ENCODE results near the gene B3GNT5. TPM values are rescaled to one million over a fixed set of nuclear protein-coding genes. Genes with fewer than 3 reads are reported as not detected.

B3GNT5 gene
- total RNA-seq, 2 donors from 2014 or later = 5.4 to 5.6 TPM

DNA sequence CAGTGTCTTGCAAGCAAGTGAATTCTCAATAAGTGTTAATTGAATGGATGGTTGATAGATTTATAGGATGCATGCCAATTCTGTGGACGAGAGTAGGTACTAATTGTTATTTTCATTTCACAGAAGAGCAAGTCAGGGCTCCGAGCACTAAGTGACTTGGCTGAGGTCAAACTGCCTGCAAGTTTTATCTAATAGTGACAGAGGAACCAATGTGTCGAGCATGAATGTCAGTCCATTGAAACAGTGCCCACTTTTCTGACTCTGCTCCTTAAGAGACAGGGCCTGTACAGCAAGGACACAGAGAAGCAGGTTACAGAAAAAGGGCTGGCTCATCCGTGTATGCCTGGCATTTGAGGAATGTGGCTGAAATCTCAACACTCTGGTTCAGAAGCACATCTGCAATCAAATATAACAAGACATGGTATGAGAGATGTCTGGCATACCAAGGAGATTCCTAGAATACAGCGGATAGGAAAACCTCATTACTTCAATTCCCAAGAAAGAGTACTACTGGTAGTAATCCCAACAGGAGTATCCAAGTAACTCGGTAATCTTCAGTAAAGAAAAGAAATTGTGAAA, 6.0 kb upstream of the B3GNT5 start:
- H3K27me3 ChIP-seq = no peaks in the 10 kb centered on the region
- no peaks in the 10 kb centered on the region for H3K4me1 ChIP-seq
- peaks cover 0 to 8% (median 0%) of the 10 kb centered on the region in 3 donors for H3K9me3 ChIP-seq
- H3K27ac ChIP-seq = no peak overlapping the region
- H3K4me3 ChIP-seq = no peak overlapping the region
- intact Hi-C loops (cut with DNase I) = no loop called here
- no peaks in the 10 kb centered on the region for H3K36me3 ChIP-seq (replicated peaks in 1 of 2; ENCODE audit: insufficient read depth in 1 of 2, low read depth in 2 of 2)
- TF ChIP-seq, protein P1, sequence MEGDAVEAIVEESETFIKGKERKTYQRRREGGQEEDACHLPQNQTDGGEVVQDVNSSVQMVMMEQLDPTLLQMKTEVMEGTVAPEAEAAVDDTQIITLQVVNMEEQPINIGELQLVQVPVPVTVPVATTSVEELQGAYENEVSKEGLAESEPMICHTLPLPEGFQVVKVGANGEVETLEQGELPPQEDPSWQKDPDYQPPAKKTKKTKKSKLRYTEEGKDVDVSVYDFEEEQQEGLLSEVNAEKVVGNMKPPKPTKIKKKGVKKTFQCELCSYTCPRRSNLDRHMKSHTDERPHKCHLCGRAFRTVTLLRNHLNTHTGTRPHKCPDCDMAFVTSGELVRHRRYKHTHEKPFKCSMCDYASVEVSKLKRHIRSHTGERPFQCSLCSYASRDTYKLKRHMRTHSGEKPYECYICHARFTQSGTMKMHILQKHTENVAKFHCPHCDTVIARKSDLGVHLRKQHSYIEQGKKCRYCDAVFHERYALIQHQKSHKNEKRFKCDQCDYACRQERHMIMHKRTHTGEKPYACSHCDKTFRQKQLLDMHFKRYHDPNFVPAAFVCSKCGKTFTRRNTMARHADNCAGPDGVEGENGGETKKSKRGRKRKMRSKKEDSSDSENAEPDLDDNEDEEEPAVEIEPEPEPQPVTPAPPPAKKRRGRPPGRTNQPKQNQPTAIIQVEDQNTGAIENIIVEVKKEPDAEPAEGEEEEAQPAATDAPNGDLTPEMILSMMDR (IDR thresholded peaks at IDR 0.05) = no peak
- TF ChIP-seq POLR2A (IDR thresholded peaks at IDR 0.05) = no peak
- ATAC-seq (no peak), DNase-seq (no peak)
- WGBS, 2 donors = 68 to 74% methylated on average over 6 of the region's 6 CpGs

DNA sequence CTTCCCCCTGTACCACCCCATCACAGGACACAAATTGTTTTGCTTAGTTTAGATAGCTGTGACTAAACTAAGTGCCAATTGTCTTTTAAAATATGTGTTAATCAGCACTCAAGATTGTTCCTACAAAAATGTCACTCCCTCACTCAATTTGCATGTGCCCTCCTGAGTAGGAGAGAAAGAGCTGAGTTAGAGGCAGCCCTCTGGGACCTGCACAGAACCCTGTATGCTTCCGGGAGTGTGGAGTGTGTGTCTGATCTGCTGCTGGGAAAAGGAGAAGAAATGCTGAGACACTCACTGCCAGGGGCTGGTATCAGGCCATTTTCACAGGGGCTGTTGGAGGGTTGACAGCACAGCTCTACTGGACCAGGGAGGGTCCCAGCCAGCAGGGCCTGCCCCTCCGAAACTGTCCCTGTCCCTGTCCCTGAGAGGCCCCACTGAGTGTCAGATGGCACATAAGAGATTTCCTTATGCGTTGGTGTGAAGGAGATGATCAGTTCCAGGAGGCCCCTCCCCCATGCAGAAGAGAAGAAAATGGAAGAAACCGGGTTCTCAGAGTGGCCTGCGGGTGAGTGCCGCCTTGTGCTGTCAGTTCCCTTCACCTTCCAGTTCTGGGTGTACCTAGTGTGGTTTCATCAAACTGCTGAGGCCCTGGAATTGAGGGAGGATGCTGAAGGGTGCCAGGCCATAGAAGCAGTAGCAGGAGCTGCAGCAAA, 3.9 kb upstream of the B3GNT5 start:
- Histone ChIP-seq H3K27me3 (no peaks in the 10 kb centered on the region), H3K27ac (no peak overlapping the region), H3K36me3 (replicated peaks in 1 of 2; ENCODE audit: insufficient read depth in 1 of 2, low read depth in 2 of 2) (no peaks in the 10 kb centered on the region), H3K4me3 (no peak overlapping the region), H3K4me1 (no peaks in the 10 kb centered on the region), H3K9me3 (no peaks in the 10 kb centered on the region)
- intact Hi-C loops (cut with DNase I) = no loop called here
- TF ChIP-seq POLR2A (IDR thresholded peaks at IDR 0.05) = no peak
- TF ChIP-seq, protein P1 (IDR thresholded peaks at IDR 0.05) = no peak
- ATAC-seq (no peak), DNase-seq (no peak)
- WGBS, 2 donors = 72 to 79% methylated on average over 6 of the region's 6 CpGs

DNA sequence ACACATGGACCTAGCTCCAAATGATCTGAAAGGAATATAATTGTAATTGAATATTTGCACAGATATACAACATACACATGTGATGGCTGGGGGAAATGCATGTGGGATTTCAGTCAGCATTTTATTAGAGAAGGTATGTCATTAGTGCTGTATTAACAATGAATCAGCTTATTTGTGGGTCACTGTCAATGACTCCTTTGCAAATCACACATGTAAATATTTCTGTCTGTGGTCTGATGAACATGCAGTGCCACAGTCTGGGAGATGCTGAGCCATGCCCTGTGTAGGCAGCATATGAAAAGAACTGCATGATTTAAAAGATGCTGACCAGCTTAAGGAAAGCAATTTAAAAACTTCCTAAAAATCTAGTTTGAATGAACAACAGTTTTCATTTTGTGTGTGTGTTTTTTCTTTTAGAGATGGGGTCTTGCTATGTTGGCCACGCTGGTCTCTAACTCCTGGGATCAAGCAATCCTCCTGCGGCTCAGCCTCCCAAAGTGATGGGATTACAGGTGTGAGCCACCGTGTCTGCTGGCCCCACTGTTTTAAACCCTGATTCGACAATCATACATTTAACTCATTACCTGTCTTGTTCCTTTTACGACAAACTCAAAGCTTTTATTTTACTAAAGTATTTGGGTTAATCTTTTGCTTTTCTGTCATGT, 803 bp upstream of the B3GNT5 start:
- intact Hi-C loops (cut with DNase I) = no loop called here
- 65 to 75% methylated on average over 5 of the region's 5 CpGs for WGBS, 2 donors
- Histone ChIP-seq H3K4me3 (no peak overlapping the region), H3K36me3 (replicated peaks in 1 of 2; ENCODE audit: insufficient read depth in 1 of 2, low read depth in 2 of 2) (no peaks in the 10 kb centered on the region), H3K9me3 (no peaks in the 10 kb centered on the region), H3K4me1 (peaks cover 12% of the 10 kb centered on the region), H3K27ac (peak overlapping the region; percentile 89 to 96 (median 91)), H3K27me3 (no peaks in the 10 kb centered on the region)
- TF ChIP-seq, protein P1 (IDR thresholded peaks at IDR 0.05) = no peak
- TF ChIP-seq POLR2A (IDR thresholded peaks at IDR 0.05) = no peak
- ATAC-seq (no peak), DNase-seq (no peak)

DNA sequence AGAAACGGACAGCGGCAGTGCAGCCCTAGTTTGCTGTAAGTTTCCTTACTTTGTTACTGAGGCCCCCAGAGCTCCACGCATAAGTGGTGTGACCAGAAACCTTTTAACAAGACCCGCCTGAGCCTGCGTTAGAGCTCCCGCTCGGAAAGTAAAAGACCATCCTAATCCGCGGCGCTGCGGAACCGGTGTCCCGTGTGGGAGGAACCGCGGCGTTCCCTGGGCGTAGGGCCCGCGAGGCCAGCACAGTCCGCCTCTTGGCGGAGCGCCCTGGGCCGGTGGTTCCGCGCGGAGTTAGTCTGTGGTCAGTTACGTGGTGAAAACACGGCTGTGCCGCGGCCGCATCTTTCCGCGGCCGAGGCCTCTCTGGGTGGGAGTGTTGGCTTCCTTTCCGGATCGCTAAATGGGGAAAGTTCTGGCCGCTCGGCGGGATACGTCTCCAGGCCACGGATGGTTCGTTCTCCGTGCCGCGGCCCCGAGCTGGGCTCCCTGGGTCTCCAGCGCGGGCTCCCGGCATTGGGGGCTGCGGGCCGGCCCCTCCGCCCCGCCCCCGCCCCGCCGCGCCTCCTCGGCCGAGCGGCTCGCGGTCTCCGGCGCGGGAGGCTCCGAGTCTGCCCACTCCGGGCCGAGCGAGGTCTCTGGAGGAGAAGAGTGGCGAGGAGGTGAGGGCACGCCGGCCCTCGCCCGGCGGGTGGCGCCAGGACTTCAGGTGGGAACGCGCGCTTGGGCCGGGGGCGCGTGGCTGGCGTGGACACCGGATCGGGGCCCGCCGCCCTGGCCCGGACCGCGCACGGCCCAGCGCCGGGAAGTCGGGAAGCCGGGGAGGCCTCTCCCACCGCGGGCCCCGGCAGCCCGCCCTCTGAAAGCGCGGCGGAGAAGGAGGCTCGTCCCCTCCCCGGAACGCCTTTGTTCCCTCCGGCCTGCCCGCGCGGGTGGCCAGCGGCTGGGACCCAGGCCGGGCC, 754 bp downstream of the B3GNT5 start:
- Histone ChIP-seq H3K27ac (peak overlapping the region; percentile 89 to 96 (median 91)), H3K4me3 (peak overlapping the region; percentile 50 to 70), H3K36me3 (replicated peaks in 1 of 2; ENCODE audit: insufficient read depth in 1 of 2, low read depth in 2 of 2) (no peaks in the 10 kb centered on the region), H3K27me3 (no peaks in the 10 kb centered on the region), H3K9me3 (no peaks in the 10 kb centered on the region), H3K4me1 (peaks cover 13% of the 10 kb centered on the region)
- 0% methylated on average over 27 to 110 of the region's 111 CpGs for WGBS, 2 donors
- intact Hi-C loops (cut with DNase I) = no loop called here
- TF ChIP-seq, protein P1 (IDR thresholded peaks at IDR 0.05) = peak in 2 of 7 experiments; percentile 35 to 42
- peak; percentile 24 to 72 (median 70) for TF ChIP-seq POLR2A (IDR thresholded peaks at IDR 0.05)
- peak; percentile 66 to 81 (median 76) for DNase-seq
- peak; percentile 71 for ATAC-seq

Data from body of pancreas (tissue), 4 donors.